H1 (cell line): ENCODE measurements around the gene ENO2. TPM values are rescaled to one million over a fixed set of nuclear protein-coding genes. Genes with fewer than 3 reads are reported as not detected.
A peak's percentile ranks its signal among the peaks of the same experiment; 100 is the strongest.

Experiments used
- ATF3 ChIP-seq: IDR thresholded peaks from 2 replicates; pipeline ENCODE4 v1.6.1; 2011; ENCODE audit warnings: low read depth, mild to moderate bottlenecking, low read length; ENCODE audit not compliant: insufficient read depth
- CBX5 ChIP-seq: fragments of 300-800, 300-1000 bp; sonication (generic); IDR thresholded peaks from 2 replicates; pipeline ENCODE4 v1.7.1; 2016; ENCODE audit warnings: antibody characterized with exemption, low read length, low read depth
- CHD2 ChIP-seq: IDR thresholded peaks from 2 replicates; pipeline ENCODE4 v1.6.1; 2012; ENCODE audit warnings: low read length, improper control_type of control experiment
- CREB1 ChIP-seq: IDR thresholded peaks from 2 replicates; pipeline ENCODE4 v1.6.1; 2012; ENCODE audit warnings: inconsistent platforms
- E2F6 ChIP-seq: IDR thresholded peaks from 2 replicates; pipeline ENCODE4 v1.6.1; 2012; ENCODE audit warnings: inconsistent platforms
- EGR1 ChIP-seq: IDR thresholded peaks from 2 replicates; pipeline ENCODE4 v1.6.1; 2011; ENCODE audit warnings: low read depth, low read length, borderline replicate concordance
- JUND ChIP-seq: IDR thresholded peaks from 2 replicates; pipeline ENCODE4 v1.6.1; 2011; ENCODE audit warnings: mild to moderate bottlenecking, improper control_type of control experiment, low read length
- KDM1A ChIP-seq: fragments of 200-600, 300-600 bp; sonication (generic); IDR thresholded peaks from 2 replicates; pipeline ENCODE4 v1.7.1; 2016; ENCODE audit warnings: mild to moderate bottlenecking, low read length, borderline replicate concordance
- KDM4A ChIP-seq: IDR thresholded peaks from one replicate; pipeline ENCODE4 v1.7.1; 2012; ENCODE audit warnings: low read depth, mild to moderate bottlenecking, moderate library complexity, low read length, inconsistent platforms; ENCODE audit not compliant: severe bottlenecking
- NANOG ChIP-seq: IDR thresholded peaks from 2 replicates; pipeline ENCODE4 v1.6.1; 2011; ENCODE audit warnings: low read length, low read depth, mild to moderate bottlenecking, inconsistent platforms; ENCODE audit not compliant: insufficient read depth, poor library complexity, severe bottlenecking
- NRF1 ChIP-seq: IDR thresholded peaks from 2 replicates; pipeline ENCODE4 v1.6.1; 2011; ENCODE audit warnings: mild to moderate bottlenecking, low read depth, low read length, improper control_type of control experiment
- PHF8 ChIP-seq: fragments of 200-600 bp; sonication (generic); conservative IDR thresholded peaks from 2 replicates; pipeline ENCODE4 v1.7.1; 2012; ENCODE audit warnings: low read depth, mild to moderate bottlenecking, inconsistent platforms, low read length, moderate library complexity
- POLR2A ChIP-seq, 2 experiments: IDR thresholded peaks; 1 replicate in 1 of 2; 2 replicates in 1 of 2; pipeline ENCODE4 v1.6.1; 2011; ENCODE audit warnings: low read depth in 2 of 2, low read length in 2 of 2, mild to moderate bottlenecking in 2 of 2; ENCODE audit errors: control extremely low read depth in 1 of 2
- RBBP5 ChIP-seq: IDR thresholded peaks from 2 replicates; pipeline ENCODE4 v1.7.1; 2012; ENCODE audit warnings: low read depth, mild to moderate bottlenecking, inconsistent platforms, low read length, moderate library complexity, borderline replicate concordance
- RFX5 ChIP-seq: IDR thresholded peaks from 2 replicates; pipeline ENCODE4 v1.6.1; 2011; ENCODE audit warnings: low read depth, low read length, improper control_type of control experiment, borderline replicate concordance
- SIN3A ChIP-seq, 2 experiments: IDR thresholded peaks in 1 of 2; conservative IDR thresholded peaks in 1 of 2; 2 replicates each; pipeline ENCODE4 v1.6.1; 2011 to 2012; ENCODE audit warnings: low read length in 2 of 2, improper control_type of control experiment in 1 of 2, low read depth in 1 of 2, mild to moderate bottlenecking in 1 of 2
- SP1 ChIP-seq: IDR thresholded peaks from 2 replicates; pipeline ENCODE4 v1.6.1; 2011; ENCODE audit warnings: low read depth, low read length
- SP4 ChIP-seq: IDR thresholded peaks from 2 replicates; pipeline ENCODE4 v1.6.1; 2012; ENCODE audit warnings: low read length, inconsistent platforms
- SRF ChIP-seq: IDR thresholded peaks from 2 replicates; pipeline ENCODE4 v1.6.1; 2011; ENCODE audit warnings: mild to moderate bottlenecking, low read depth, low read length, moderate library complexity
- TAF1 ChIP-seq: IDR thresholded peaks from 2 replicates; pipeline ENCODE4 v1.6.1; 2011; ENCODE audit warnings: mild to moderate bottlenecking, low read depth, low read length
- TCF12 ChIP-seq: IDR thresholded peaks from 2 replicates; pipeline ENCODE4 v1.6.1; 2011; ENCODE audit warnings: low read depth, mild to moderate bottlenecking, low read length
- TEAD4 ChIP-seq: IDR thresholded peaks from 2 replicates; pipeline ENCODE4 v1.6.1; 2012; ENCODE audit warnings: low read depth, low read length, inconsistent platforms, mixed read lengths
- YY1 ChIP-seq: IDR thresholded peaks from 2 replicates; pipeline ENCODE4 v1.6.1; 2011; ENCODE audit warnings: low read depth, mild to moderate bottlenecking, low read length
- polyA plus RNA-seq, 7 experiments: library from polyadenylated mRNA; depleted of rRNA in 3 of 7; stranded (reverse) in 5 of 7; unstranded in 2 of 7; fragments of >200 nt in 5 of 7; fragments of 200-250 nt in 2 of 7; gene quantifications; 1 replicate in 5 of 7; 2 replicates in 1 of 7; 4 replicates in 1 of 7; pipeline versions ENCODE4 v1.2.1 to v1.2.3, GENCODE V29; 2011 to 2013; ENCODE audit warnings: missing spikeins in 2 of 7, mixed read lengths in 2 of 7
- total RNA-seq: library from RNA; stranded (reverse); fragmentation: NEBNext Ultra II Directional; extraction: Animal tissue kit (Norgen Biotek cat#: 25700); gene quantifications from 2 replicates; pipeline ENCODE4 v1.2.1, GENCODE V29; 2021

The ENO2 gene
- total and polyA plus RNA-seq, 2 of the 8 experiments (the other 6 are each of a cell fraction or from before 2014, with no cell fraction given) = 92.4 to 102 TPM

GRCh38 chr12:6890789-6891645 lies 23.4 kb upstream of the ENO2 start (continued):
- TF ChIP-seq SP1 (peak; percentile 57; the same call in 1 of the 2 replicates), KDM1A (no peak), PHF8 (peak; percentile 38; the same call in 1 of the 2 replicates), TEAD4 (peak; percentile 39; the same call in 1 of the 2 replicates), YY1 (peak; percentile 79; the same call in 1 of the 2 replicates), SIN3A (conservative IDR thresholded peaks at IDR 0.05 in 1 of 2, IDR thresholded peaks at IDR 0.05 in 1 of 2; ENCODE audit: low read depth in 1 of 2, low read length in 2 of 2) (peak in 1 of 2 experiments; percentile 77; a peak in 2 of 4 replicates), E2F6 (peak; percentile 50; the same call in 1 of the 2 replicates), SP4 (peak; percentile 93; the same call in 1 of the 2 replicates), EGR1 (0 out of 2 replicates have a peak, but pooled peaks have one; percentile 37), SRF (no peak), CBX5 (no peak), KDM4A (peak; percentile 41), RBBP5 (peak; percentile 35; the same call in 1 of the 2 replicates), NANOG (peak; percentile 46), TAF1 (peak; percentile 99), NRF1 (peak; percentile 46), POLR2A (IDR thresholded peaks at IDR 0.05; ENCODE audit: control extremely low read depth in 1 of 2, low read depth in 2 of 2, low read length in 2 of 2) (peak; percentile 71 to 84), CREB1 (peak; percentile 73), JUND (peak; percentile 63), CHD2 (peak; percentile 8; the same call in 1 of the 2 replicates), TCF12 (peak; percentile 86; the same call in 1 of the 2 replicates), ATF3 (peak; percentile 89), RFX5 (no peak)
